Activated T-helper 1 cell treated with anti-CD3 and anti-CD28 coated beads, Interleukin-2, amount 50 U/mL, for 16 hours (primary cell): ENCODE data around the gene OR9G1.
"Not testable (repeated sequence)": the region's sequence is repeated elsewhere in the genome, so short reads cannot be mapped to it uniquely, and the experiment has no call there.

Experiments
- DNase-seq, 2 donors: peaks; one replicate each; pipeline ENCODE4 v3.0.0-alpha.2; 2020; ENCODE audit warnings: low read depth in 1 of 2, low spot score in 1 of 2

OR9G1 gene

GRCh38 chr11:56698795-56699194 lies at the start of gene OR9G1:
Gene OR9G1 (plus strand): TSS chr11:56699095. CDS start chr11:56700388, 1,293 bp downstream.
- DNase-seq, result no peak

DNA sequence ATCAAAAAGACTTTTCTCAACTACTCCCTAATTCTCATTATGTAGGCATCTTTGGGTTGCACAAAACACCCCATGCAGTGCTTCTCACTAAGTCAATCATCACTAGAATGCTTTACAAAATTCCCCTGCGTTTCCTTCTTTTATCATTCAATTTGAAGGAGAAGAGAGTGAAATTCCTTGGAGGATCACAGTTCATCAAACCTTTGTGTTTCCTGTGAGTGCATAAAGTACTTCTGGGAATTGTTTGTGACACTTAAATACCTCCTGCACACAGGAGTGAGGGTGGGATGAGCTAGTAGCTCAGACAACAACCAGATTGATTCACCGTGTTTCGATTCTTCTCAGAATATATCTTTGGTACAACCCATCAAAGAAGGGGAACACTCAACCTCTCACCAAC lies 39.1 kb upstream of the OR9G1 start:
- DNase-seq, result no peak

GRCh38 chr11:56663386-56663785 lies 35.5 kb upstream of the OR9G1 start, which contains the start of gene OR5AR1:
Gene OR5AR1 (plus strand): TSS chr11:56663686. CDS start chr11:56663686, 0 bp downstream.
- no peak for DNase-seq

GRCh38 chr11:56670984-56671383 lies 27.9 kb upstream of the OR9G1 start:
- DNase-seq, result no peak

DNA sequence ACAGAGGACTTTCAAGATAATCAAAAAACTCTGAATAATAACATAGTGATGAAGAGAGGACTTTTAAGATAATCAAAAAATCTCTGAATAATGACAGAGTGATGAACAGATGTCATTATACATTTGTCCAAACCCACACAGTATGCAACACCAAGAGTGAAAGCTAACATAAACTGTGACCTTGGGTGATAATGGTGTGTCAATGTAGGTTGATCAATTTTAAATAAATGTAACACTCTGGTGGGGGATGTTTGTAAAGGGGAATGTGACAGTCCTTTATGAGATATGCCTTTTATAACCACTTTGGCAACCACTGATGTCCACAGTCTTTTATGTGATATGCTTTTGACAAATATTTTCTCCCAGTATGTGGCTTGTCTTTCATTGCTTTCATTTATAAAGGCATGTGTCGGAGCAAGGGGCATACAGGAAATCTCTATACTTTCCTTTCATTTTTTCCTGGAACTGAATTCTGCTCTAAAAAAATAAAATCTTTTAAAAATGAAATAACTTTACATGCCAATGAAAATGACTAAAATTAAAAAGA lies 10.3 kb upstream of the OR9G1 start:
- no peak for DNase-seq

GRCh38 chr11:56691179-56691578 lies 7.7 kb upstream of the OR9G1 start:
- DNase-seq, result not testable (repeated sequence)

GRCh38 chr11:56693428-56693827 lies 5.5 kb upstream of the OR9G1 start:
- DNase-seq, result no peak

DNA sequence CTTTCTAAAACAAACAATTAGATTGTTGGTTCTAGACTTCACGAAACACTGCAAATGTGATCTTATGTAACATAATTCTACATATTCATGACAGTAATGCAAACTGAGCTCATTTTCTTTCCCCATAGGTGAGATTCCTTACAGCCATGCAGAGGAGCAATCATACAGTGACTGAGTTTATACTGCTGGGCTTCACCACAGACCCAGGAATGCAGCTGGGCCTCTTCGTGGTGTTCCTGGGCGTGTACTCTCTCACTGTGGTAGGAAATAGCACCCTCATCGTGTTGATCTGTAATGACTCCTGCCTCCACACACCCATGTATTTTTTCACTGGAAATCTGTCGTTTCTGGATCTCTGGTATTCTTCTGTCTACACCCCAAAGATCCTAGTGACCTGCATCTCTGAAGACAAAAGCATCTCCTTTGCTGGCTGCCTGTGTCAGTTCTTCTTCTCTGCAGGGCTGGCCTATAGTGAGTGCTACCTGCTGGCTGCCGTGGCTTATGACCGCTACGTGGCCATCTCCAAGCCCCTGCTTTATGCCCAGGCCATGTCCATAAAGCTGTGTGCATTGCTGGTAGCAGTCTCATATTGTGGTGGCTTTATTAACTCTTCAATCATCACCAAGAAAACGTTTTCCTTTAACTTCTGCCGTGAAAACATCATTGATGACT lies 1.5 kb downstream of the OR9G1 start:
- no peak for DNase-seq

DNA sequence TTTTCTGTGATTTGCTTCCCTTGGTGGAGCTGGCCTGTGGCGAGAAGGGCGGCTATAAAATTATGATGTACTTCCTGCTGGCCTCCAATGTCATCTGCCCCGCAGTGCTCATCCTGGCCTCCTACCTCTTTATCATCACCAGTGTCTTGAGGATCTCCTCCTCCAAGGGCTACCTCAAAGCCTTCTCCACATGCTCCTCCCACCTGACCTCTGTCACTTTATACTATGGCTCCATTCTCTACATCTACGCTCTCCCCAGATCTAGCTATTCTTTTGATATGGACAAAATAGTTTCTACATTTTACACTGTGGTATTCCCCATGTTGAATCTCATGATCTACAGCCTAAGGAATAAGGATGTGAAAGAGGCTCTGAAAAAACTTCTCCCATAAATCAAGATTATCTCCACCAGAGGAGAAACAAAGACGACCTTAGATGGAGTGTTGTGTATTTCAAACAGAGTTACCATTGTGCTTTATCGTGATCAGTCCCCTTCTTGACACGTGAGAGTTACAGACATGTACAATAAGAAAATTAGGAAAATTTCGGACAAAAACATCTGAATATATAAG lies 2.1 kb downstream of the OR9G1 start:
- no peak for DNase-seq

DNA sequence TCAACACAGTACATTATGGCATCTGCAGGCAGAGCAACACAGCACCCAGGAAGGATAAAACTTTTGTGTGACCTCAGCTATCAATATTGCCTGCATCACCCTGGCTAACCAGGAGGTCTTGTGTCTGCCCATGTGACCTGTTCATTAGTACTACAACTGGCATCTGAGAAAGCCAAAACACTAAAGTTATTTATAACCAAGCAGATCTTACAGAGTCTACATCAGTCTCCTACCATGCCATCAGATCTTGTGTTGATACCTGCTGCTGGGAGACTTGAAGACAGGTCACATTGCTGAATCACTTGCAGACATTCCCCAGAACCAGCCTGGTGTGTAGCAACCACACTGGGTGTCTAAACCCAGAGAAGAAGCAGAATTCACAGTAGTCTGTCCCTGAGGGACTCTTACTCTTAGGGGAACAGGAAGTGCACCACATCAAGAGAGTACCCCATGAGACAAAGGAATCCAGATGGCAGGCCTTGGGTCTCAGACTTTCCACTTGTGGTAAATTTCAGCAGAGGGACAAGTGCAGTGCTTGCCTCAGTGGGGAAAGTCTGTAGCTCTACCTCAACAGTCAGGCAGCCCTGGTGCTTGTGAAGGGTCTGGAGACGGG lies 7.0 kb downstream of the OR9G1 start:
- DNase-seq, result no peak

DNA sequence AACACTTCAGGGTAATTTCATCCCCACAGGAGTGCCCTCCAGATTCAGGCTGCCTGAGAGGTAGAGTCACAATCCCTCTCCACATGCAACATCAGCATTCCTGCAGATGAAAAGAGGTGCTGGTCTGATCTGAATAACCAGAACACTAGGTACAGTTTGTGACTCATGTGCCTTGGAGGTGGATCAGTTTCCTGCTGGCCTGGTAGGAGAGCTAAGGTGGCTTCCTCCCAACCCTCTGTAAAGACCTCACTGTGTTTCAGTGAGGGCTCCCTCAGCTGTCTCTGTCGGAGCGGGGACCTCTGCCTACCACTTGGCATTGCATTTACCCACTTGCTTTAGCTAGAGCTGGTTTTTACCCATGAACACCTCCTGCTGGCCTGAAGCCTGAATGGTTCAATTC lies 7.6 kb downstream of the OR9G1 start:
- no peak for DNase-seq

GRCh38 chr11:56714206-56714605 lies 15.3 kb downstream of the OR9G1 start:
- DNase-seq, result no peak

- no peak for DNase-seq
These were observed 17.5 kb downstream of the OR9G1 start for GRCh38 chr11:56716379-56716854.

DNA sequence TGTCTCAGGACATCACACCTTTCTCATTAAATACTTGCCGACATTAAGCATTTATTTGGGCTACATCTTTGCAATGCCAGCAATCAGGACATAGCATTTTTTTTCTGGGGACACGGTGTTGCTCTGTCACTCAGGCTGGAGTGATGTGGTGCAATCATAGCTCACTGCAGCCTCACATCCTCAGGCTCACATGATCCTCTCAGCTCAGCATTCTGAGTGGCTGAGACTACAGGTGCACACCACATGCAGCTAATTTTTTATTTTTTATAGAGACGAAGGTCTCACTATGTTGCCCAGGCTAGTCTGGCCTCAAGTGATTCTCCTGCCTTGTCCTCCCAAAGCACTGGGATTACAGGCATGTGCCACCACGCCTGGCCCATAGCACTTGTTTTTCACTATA lies 21.6 kb downstream of the OR9G1 start:
- no peak for DNase-seq

- no peak for DNase-seq
These were observed 41.2 kb downstream of the OR9G1 start for GRCh38 chr11:56740107-56740506.

DNA sequence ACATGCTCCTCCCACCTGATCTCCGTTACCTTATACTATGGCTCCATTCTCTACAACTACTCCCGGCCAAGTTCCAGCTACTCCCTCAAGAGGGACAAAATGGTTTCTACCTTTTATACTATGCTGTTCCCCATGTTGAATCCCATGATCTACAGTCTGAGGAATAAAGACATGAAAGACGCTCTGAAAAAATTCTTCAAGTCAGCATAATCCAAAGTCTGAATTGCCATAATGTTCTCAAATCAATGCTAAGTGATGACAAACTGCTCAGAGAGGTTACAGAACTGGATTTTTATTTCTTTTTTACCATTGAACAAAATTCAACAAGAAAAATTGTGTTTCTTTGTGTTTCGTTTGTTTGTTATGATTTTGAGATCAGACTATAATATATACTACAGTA lies 42.0 kb downstream of the OR9G1 start:
- DNase-seq, result no peak

DNA sequence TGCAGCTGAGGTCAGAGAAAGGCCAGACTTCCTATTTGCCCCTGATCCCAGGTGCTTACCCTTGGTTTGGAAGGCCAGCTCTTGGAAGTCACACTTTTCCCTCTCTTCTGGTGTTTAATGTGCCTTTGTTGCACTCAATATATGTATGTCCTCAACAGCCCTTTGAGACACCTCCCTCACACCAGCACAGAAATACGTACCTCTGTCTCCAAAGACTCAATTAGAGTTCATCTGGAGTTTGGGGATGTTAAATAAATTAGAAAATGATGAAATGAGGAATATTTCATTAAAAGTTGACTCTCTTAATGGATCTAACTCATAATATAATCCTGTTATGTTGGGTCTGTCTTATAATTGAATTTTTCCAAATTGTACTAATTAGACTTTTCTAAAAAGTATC lies 49.7 kb downstream of the OR9G1 start, which contains the start of gene OR9G4:
Gene OR9G4 (minus strand): TSS at position 101 of the 400 bp plus-strand sequence. CDS start 4,931 bp downstream, outside the sequence.
- no peak for DNase-seq

GRCh38 chr11:56750190-56750589 lies 51.3 kb downstream of the OR9G1 start:
- DNase-seq, result no peak

GRCh38 chr11:56751480-56751879 lies 52.6 kb downstream of the OR9G1 start:
- no peak for DNase-seq
